COR-L47 (cell line): ENCODE measurements around the gene ADAMTS1.
A peak's percentile ranks its signal among the peaks of the same experiment; 100 is the strongest.

ENCODE experiments used
- DNase-seq: peaks from one replicate; lab custom pipeline; 2025; lab: John Stamatoyannopoulos, UW

ADAMTS1 gene

GRCh38 chr21:26844258-26845065 is 747 bp downstream of the ADAMTS1 start:
- peak; percentile 64 for DNase-seq

- no peak for DNase-seq
Observed at GRCh38 chr21:26843933-26844257, 1.3 kb downstream of the ADAMTS1 start.

- DNase-seq = peak; percentile 79
Observed at GRCh38 chr21:26842974-26843932, 2.0 kb downstream of the ADAMTS1 start.

DNA sequence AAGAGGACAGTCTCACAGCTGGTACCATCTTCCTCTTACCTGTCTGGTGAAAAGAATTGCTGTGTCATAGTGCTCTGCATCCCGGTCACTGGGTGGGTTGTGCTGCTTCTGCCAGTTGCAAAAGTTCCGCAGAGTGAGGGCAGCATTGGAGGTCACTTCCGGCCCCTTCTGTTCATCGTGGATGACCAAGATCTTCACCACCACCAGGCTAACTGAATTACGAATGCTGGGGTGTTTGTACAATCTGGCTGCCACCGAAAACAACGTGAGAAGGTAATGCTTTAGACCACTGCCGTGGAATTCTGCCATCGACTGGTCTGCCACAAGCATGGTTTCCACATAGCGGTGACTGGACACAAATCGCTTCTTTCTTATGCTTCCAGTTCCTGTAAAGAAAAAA is 2.9 kb downstream of the ADAMTS1 start:
- no peak for DNase-seq

- peak; percentile 58 for DNase-seq
Observed at GRCh38 chr21:26840912-26841311, 4.3 kb downstream of the ADAMTS1 start.

DNA sequence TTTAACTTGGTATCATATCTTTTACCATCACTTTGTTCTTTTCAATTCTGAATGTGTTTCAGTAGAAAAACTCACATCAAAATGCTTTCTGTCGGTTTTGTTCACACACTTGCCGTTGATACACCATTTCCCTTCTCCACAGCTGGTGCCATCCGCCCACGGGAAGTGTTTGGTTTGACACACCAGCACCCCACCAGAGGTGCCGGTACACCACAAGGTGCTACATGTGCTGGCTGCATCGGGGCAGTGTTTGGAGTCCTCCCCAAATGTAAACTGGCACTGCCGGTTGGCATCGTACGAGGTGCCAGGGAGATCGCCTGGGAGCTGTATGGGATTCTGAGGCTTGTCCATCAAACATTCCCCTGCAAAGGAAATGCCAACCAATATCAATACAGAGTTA is 5.0 kb downstream of the ADAMTS1 start:
- DNase-seq = no peak

GRCh38 chr21:26837539-26837938 is 7.7 kb downstream of the ADAMTS1 start:
- no peak for DNase-seq

- no peak for DNase-seq
Observed at GRCh38 chr21:26836528-26836927, 8.7 kb downstream of the ADAMTS1 start.

DNA sequence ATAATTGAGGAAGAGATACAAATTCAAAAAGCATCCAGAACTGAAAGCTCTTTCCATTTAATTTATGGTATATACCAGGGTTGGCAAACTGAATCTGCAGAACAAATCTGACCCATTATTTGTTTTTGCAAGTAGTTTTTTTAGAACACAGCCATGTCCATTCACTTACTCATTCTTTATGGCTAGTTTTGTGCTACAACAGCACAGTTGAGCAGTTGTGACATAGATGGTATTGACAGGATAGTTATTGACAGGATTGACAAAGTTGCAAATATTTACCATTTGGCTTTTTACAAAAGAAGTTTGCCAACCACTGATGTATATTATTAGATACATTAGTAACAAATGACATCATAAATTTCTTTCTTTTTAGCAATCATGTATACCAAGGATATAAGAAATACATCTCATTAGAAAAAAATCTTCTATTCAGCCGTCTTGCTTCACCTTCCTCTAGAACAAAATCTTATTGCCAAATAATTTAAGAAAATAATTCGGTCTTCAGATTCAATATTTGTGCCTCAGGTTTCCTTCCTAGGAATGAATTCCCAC is 9.4 kb downstream of the ADAMTS1 start:
- DNase-seq = no peak

DNA sequence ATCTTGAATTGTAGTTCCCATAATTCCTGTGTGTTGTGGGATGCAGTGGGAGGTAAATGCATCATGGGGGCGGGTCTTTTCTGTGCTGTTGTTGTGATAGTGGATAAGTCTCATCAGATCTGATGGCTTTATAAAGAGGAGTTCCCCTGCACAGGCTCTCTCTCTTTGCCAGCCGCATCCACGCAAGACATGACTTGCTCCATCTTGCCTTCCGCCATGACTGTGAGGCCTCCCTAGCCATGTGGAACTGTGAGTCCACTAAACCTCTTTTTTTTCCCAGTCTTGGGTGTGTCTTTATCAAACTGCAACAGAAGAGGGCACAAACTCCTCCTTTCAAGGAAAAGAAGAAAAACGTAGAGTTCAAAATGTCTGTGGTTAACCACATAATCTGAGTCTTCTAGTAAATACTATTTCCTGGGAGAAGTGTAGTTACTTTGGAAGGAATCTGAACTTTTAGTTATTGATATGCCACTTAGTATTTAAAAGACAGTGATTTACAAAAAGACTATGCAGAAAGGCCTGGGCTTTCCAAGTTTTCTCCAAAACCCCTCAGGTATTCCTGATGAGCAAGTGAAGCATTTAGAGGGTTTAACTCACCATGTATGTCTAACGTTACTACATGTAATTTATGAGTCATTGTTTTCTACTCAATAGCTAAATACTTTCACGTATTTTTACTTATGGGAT is 10.0 kb downstream of the ADAMTS1 start:
- no peak for DNase-seq

DNA sequence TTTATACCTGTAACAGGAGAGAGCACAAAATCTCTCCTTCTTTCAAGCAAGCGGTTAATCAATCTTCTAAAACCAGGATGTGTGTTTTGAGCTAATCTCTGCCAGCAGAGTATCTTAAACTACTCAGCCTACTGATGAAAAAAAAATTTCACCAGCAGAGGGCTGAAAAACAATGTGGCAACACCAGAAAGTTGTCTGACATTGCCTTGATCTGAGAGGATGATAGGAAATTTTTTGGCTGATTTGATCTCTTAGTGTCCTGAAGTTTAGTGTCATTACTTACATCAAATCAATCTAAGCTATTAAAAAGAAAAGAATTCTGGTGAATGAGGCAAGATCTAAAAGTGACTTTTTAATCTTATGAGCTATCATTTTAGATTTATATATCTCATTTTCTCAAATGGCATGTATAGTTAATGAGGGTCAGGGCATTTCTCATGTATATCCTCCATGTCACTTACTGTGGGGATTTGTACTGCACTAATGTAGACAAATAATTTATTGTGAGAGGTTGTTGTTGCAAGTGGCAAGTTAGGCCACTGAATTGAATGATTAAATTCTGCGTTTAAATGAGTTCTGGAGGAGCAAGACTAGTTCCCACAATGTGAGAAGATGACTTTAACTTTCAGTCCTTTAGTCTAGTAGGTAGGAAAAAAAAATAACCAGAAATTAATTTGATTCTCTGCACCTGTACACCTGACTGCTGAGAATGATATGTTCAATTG is 10.9 kb downstream of the ADAMTS1 start:
- no peak for DNase-seq

GRCh38 chr21:26833460-26833939 is 11.7 kb downstream of the ADAMTS1 start:
- no peak for DNase-seq

DNA sequence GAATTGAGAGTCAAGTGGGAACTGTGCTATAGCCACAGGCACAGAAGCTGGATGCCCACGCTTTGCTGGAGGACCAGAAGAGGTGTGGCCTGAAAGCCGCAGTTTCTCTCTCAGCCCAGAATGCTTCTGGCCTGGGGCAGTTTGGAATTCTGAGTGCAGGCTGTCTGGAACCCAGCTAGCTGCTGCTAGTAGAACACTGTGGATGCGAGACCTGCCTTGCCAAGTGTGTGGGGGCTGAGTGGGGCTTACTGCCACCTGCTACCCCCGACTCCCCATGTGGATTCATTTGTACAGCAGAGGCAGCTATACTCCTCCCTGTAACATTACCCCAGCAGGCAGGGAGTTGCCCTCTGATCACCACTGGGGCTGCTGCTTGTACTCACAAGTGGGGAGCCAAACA is 12.2 kb downstream of the ADAMTS1 start:
- no peak for DNase-seq

- no peak for DNase-seq
Observed at GRCh38 chr21:26832546-26832945, 12.7 kb downstream of the ADAMTS1 start.

DNA sequence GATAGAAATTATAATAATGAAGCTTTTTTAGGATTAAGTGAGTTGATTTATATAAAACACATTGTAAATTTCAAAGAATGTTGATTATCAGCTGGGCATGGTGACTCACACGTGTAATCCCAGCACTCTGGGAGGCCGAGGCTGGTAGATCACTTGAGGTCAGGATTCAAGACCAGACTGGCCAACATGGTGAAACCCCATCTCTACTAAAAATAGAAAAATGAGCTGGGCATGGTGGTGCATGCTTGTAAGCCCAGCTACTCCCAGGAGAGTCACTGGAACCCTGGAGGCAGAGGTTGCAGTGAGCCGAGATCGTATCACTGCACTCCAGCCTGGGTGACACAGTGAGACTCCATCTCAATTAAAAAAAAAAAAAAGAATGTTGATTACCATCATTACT is 18.4 kb downstream of the ADAMTS1 start:
- no peak for DNase-seq

GRCh38 chr21:26820509-26820908 is 24.7 kb downstream of the ADAMTS1 start:
- no peak for DNase-seq

DNA sequence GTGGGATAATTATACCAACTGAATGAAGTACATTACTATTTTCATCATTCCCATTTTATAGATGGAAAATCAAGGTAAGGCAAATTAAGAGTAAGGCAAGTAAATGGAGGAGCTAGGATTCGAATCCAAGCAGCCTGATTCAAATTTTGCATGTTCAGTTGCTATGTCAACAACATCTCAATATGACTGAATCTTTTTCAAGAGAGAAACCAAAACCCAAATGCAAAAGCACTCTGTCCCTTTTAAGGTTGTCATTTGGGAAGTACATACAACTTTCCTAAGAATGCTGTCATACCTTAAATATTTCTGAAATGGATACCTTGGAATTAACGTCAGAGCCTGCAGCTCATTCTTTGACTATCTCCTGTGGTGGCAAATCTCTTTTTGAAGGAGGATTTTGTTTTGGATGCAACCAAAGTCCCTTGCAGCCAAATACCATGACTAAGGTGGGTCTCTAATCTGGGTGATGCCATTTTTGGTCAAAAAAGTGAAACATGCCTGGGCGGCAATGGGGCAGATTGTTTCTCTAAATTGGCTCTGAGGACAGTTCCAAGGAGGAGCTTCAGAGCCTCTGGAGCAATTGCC is 25.4 kb downstream of the ADAMTS1 start:
- DNase-seq = no peak

- DNase-seq = no peak
Observed at GRCh38 chr21:26818906-26819305, 26.3 kb downstream of the ADAMTS1 start.

DNA sequence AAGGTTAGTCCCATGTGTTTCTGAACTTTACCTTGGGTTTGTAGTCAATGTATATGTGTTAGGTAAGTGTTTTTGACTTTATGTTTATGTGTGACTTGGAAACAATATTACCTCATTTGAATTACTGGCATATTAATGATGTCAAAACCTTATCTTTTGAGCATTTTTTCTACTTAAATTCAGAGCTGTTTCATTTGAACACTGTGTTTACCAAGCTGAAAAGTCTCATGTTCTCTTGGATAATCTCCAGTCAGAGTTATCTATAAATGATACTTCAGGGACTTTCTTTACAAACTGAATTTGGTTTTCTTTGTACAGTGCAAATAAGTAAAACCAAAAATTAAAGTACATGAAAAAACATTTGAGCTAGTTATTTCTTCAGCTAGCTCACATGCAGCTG is 30.0 kb downstream of the ADAMTS1 start:
- no peak for DNase-seq

DNA sequence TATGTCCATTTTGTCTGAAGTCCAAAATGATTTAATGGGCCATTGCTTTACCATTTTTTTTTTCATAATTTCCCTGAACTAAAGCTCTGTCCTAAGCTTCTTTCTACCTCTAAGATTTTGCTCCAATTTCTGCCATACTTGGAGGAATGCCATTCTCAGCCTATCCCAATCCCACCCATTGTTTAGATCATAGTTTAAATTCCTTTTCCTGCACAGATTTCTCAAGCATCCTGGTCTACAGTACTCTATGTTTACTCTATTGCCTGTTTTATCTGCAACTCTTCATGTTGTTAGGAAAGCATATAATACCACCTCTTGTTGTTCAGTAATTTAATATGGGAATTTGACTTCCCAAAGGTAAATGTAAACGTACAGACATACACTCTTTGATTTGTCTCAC is 30.8 kb downstream of the ADAMTS1 start:
- no peak for DNase-seq

DNA sequence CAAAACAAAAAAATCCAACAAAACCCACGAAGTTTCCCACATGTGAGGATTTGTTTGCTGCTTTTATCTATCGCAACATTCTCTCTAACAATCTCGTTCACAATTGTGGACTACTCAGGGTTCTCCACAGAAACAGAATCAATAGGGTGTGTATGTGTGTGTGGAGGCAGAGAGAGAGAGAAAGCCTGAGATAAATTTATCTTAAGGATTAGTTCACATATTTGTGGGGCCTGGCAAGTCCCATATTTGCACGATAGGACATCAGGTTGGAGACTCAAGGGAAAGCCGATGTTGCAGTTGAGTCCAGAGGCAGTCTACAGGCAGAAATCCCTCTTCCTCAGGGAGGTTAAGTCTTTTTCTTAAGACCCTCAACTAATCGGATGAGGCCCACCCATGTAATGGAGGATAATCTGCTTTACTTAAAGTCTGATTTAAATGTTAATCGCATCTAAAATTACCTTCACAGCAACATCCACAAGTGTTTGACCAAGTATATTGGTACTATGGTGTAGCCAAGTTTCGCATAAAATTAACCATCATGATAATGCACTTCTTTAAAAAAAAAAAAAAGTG is 31.7 kb downstream of the ADAMTS1 start:
- DNase-seq = no peak
